HT-29 (cell line): Measurements from ENCODE around the gene STX3. TPM values are rescaled to one million over a fixed set of nuclear protein-coding genes. Genes with fewer than 3 reads are reported as not detected.
"Not testable (repeated sequence)": the region's sequence is repeated elsewhere in the genome, so short reads cannot be mapped to it uniquely, and the experiment has no call there.

Experiments
- DNase-seq: peaks from one replicate; pipeline ENCODE4 v3.0.0-alpha.2; 2015; ENCODE audit warnings: low spot score
- total RNA-seq: library from RNA; depleted of rRNA; stranded (reverse); fragments of >200 nt; shearing (Covaris generic); gene quantifications from 2 replicates; pipeline ENCODE4 v1.2.3, GENCODE V29; 2014

STX3 gene
- total RNA-seq, 1 experiment from 2014 or later, result 80.6 TPM

- DNase-seq, result no peak
These were observed 3.3 kb downstream of the STX3 start for GRCh38 chr11:59758401-59759037.

- no peak for DNase-seq
These were observed 4.7 kb downstream of the STX3 start for GRCh38 chr11:59759900-59760299.

DNA sequence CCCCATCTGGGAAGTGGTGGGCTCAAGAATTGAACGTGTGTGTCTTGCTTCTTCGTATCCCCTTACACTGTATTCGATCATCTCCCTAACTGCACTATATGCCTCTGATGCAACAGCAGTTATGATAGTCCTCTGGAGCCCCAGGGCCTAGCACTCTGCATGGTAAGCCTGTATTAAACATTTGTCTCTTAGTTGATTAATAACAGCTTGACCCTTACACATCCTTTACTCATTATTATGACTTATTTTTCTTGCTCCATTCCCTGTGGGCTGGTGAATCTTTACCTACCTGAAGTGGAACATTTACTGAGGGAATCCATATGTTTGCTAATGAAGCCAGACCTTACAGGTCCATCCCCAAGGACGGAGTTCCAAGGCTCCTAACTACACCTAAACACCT is 5.6 kb downstream of the STX3 start:
- no peak for DNase-seq

- DNase-seq, result no peak
These were observed 6.8 kb downstream of the STX3 start for GRCh38 chr11:59761993-59762392.

DNA sequence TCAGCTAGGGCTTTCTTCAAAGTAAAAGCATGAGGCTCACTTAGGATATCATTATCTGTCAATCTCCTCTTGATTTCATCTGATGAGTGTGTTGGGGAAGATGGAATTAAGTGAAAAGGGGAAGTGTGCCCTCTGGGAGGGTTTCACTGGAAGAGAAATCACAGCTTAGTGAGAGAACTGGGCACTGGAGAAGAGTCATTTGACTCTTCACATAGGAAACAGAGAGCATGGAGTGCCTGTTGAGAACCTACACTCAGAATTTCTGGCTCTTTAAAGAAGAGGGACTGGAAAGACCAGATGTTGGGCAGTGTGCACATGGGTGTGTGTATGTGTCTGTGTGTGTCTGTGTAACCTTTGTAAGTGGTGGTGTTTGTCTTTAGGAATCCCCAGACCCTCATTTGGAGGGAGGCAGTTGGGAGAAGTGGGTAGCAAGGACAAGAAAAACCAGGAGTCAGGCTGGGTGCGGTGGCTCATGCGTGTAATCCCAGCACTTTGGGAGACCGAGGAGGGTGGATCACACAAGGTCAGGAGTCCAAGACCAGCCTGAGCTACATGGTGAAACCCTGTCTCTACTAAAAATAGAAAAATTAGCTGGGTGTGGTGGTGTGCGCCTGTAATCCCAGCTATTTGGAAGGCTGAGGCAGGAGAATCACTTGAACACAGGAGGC is 10.0 kb downstream of the STX3 start:
- no peak for DNase-seq

DNA sequence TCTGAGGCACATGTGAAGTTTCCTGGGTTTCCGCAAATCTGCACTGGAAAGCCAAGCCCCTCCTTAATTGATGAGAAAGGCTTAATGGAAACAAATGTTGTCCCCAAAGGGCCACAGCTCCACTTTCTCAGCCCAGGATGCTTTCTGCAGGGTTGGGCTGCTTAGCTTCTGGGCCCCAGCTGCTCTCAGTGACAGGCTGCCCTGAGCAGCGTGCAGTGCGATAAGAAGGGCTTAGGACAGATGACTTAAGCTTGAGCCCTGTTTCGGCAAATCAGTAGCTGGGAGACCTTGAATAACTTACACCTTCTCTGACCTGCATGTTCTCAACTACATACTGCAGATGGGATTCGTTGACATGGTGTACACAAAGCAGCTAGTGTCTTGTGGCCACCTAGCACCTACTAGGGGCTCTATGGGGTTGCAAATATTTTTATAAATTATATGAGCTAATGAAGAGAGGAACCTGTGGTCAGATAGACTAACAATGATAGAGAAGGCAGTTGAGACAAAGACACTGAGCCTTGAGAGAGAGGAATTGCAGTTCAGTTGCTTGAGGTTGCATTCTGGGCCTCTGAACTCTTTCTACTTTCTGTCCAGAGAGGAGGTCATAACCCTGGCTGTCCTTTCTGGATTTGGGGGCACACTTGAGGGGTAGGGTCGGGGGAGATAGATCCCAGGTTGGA is 11.5 kb downstream of the STX3 start:
- no peak for DNase-seq

- DNase-seq, result no peak
These were observed 12.0 kb downstream of the STX3 start for GRCh38 chr11:59767225-59767611.

DNA sequence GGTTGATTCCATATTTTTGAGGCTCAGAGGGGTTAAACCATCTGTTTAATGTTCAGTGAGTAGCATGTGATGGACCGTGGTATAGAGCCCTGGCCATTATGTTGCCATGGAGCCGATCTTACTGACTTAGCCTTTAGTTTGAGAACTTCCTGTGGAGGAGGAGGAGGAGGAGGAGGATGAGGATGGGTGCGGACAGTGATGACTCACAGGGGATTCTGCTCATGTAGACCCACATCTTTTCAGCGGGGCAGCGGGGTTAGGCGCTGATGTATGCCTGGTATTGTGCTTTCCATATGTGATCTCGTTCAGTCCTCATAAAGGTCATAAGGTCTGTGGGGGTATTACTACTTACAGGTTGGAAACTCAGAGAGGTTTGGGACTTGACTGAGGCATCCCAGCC is 13.9 kb downstream of the STX3 start:
- DNase-seq, result no peak

DNA sequence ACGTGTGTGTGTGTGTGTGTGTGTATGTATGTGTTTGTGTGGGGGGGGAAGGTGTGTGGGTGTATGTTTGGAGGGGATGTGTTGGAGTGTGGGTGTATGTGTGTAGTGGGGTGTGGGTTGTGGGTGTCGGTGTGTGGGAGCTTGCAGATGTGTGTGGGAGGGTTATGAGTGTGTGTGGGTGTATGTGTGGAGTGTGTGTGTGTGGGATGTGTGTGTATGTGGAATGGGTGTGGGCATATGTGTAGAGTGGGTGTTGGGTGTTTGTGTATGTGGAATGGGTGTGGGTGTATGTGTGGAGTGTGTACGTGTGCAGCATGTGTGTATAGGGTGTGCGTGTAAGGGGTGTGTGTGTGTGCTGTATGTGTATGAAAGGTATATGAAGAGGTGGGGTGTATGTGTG is 14.7 kb downstream of the STX3 start:
- DNase-seq, result no peak

DNA sequence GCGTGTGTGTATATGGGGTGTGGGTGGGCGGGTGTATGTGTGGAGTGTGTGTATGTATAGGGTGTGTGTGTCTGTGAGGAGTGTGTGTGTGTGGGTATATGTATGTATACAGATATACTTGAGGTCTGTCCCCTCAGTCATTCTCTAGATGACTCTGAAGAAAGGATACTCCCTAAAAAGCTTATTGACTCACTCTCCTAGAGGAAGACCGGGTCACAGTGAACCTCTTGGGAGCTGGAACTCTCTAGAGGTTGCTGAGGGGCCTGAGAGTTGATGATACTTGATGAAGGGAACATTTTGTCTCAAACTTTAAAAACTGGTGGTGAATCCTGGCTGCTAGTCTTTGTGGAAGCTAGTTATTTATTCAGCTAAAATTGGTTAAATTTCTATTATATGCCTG is 15.1 kb downstream of the STX3 start:
- no peak for DNase-seq

GRCh38 chr11:59770869-59771268 is 15.7 kb downstream of the STX3 start:
- DNase-seq, result no peak

- DNase-seq, result no peak
These were observed 16.4 kb downstream of the STX3 start for GRCh38 chr11:59771605-59772004.

- DNase-seq, result no peak
These were observed 17.9 kb downstream of the STX3 start for GRCh38 chr11:59773083-59773440.

GRCh38 chr11:59776210-59777066 is 21.3 kb downstream of the STX3 start:
- DNase-seq, result peak; percentile 96

DNA sequence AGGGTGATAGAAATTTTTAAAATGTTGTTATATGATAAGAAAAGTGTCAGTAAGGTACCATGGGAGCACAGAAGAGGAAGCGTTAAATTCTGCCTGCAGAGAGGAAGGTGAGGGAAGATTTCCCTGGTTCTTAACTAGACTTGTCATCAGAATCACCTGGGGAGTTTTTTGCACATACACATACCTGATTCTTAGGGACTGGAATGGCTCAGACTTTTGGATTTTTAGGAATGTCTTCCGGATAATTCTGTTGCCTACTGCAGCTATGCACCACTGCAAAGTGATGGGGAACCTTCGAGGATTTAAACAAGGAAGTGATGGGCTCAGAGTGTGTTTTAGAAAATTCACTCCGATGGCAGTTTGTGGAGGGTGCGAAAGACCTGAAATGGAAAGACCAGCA is 21.9 kb downstream of the STX3 start:
- DNase-seq, result no peak

DNA sequence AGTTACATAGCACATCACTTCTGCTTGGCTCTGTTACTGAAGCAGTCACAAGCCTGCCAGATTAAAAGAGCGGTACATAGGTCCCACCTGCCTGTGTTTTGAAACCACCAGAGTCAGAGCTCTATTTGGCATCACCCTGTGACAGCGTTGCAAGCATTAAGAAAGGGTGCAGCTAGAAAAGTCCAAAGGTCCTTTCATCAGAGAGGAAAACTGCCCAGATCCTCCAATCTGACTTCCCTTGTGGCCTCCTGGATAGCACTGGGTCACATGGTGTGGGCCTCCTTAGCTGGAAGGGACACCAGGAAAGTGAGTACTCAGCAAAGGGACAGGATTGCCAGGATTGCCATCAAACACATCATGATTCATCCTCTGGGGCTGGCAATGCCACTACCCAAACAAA is 22.9 kb downstream of the STX3 start:
- peak; percentile 92 for DNase-seq

- DNase-seq, result no peak
These were observed 24.3 kb downstream of the STX3 start for GRCh38 chr11:59779487-59779886.

GRCh38 chr11:59782080-59782479 is 26.9 kb downstream of the STX3 start:
- DNase-seq, result no peak

GRCh38 chr11:59783632-59784090 is 28.5 kb downstream of the STX3 start:
- DNase-seq, result no peak

DNA sequence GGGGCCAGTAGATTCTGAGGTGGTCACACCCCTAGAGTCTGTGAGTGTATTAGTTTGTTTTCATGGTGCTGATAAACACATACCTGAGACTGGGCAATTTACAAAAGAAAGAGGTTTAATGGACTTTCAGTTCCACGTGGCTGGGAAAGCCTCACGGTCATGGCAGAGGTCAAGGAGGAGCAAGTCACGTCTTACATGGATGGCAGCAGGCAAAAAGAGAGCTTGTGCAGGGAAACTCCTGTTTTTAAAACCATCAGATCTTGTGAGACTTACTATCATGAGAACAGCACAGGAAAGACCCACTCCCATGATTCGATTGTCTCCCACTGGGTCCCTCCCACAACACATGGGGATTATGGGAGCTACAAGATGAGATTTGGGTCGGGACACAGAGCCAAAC is 29.3 kb downstream of the STX3 start:
- not testable (repeated sequence) for DNase-seq

DNA sequence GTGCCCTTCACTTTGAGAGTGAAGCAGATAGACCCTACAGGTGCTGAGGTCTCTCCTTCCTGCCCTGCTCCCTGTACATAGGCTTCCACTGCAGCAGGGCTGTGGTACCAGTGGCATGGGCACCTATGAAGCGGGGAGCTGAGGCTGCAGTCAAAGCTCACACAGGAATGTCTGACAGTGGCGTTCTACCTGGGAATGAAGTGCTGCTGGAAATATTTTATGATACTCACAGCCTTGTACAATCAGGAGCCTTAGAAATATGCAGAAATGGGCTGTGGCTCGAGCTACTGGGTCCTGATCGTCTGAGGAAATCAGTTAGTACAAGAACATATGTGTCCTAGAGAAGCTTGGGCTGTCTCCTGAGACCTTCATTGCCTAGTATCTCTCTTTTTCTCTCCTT is 30.6 kb downstream of the STX3 start:
- DNase-seq, result no peak

GRCh38 chr11:59787255-59787588 is 32.0 kb downstream of the STX3 start:
- DNase-seq, result no peak
